HG03354 (cell line): ENCODE results near the gene ST6GALNAC5.

Experiments used
- ATAC-seq: cut with Tn5 transposase; IDR thresholded peaks from one replicate; pipeline ENCODE4 v1.9.1; 2021; ENCODE audit warnings: mild to moderate bottlenecking; ENCODE audit not compliant: unreplicated experiment, poor library complexity, severe bottlenecking

The ST6GALNAC5 gene

DNA sequence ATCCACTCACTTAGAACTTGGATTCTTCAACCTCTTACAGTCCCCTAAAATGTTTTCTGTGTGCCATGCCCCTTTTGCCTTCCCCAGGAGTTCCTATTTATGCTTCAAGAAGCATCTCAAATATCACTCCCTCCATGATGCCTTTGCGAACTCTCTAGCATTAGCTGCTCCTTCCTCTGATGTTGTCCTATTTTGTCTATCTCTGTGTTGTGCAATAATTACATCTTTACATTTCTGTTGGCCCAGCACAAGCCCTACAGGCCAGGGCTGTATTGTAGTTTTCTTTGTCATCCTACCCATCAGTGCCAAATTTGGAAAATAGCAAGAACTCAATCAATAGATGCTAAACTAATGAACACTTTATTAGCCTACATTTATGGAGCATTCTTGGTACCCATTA lies 125.8 kb downstream of the ST6GALNAC5 start:
- no peak for ATAC-seq

DNA sequence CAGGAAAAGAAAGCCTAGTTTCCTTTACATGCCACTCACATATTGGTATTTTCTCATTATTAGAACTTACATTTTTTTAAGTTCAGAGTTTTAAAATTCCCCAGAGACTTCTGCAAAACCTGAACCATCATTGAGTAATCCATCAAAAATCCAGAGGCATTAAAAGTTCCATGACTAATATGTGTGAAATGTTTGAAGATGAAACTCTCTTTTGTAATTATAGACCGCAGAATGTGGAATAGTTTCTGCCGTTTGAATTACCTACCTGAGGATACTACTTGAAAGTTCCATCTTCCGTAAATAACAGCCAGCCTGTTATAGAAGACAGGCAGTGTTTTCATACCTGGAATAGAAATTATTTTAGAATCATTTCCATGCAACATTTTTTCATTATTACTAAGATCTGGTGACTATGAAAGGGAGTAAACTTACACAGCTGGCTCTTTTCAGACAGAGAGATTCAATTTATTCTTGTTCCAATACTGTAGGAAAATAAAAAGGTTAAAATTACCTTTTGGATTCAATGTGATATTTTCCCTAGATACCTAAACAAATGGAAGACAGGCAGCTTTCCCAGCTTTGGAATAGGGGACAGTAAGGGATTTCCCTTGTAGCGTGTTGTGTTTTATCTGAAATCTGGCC lies 131.4 kb downstream of the ST6GALNAC5 start:
- ATAC-seq: no peak

DNA sequence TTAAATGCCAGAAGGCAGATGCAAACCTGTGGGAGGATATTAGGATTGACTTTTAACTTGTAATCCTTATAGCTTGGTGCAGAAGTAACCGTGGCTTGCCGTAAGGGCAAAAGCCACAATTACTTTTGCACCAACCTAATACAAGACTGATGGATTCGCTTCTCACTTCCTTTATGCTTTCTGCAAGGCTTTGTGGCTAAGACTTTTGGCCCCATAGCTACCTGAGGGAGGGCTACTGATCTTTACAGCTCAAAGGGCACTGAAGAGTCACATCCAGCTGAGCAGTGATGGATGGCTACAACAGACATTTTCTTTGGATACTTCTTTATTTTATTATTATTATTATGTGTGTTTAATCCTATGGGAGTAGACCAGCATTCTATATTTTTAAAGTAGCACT lies 140.4 kb downstream of the ST6GALNAC5 start:
- no peak for ATAC-seq

DNA sequence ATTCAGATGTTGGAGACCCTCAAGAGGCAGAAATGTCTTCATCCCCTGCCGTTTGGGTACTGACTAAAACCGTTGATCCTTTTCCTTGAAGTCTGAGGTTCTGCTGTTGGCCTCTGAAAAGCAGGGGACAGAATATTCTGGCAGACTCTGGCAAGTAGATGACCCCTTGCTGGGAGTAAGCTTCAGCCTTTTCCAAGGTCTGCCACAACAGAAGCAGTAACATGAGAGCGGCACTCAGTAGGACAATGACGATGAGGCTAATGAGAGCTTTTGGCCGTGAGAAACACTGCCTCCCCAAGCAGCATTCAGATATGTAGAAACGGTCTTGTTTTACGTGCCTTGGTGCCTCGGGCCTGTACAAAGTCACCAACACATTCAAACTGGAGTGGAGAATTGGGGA lies 143.7 kb downstream of the ST6GALNAC5 start:
- ATAC-seq: no peak

DNA sequence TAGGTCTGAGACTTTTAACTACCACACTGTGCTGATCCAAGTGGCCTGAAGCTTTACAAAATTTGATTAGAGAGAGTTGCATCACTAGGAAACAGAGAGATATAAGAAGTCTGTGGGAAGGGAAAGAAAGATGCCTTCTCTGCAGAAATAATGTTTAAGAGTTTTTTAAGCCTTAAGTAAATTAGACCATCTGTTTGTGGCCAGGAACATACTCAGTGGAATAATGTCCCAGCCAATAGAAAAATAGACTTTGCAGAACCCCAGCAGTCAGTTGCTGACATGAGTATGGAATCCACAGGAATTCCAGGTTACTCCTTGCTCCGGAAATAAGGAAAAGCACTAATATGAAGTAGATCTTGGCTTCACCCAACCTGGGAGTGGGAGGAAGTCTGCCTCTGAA lies 144.8 kb downstream of the ST6GALNAC5 start:
- ATAC-seq: no peak

- ATAC-seq: no peak
Measured at GRCh38 chr1:77014073-77014788, 147.0 kb downstream of the ST6GALNAC5 start.

- no peak for ATAC-seq
Measured at GRCh38 chr1:77015748-77016341, 148.6 kb downstream of the ST6GALNAC5 start.

DNA sequence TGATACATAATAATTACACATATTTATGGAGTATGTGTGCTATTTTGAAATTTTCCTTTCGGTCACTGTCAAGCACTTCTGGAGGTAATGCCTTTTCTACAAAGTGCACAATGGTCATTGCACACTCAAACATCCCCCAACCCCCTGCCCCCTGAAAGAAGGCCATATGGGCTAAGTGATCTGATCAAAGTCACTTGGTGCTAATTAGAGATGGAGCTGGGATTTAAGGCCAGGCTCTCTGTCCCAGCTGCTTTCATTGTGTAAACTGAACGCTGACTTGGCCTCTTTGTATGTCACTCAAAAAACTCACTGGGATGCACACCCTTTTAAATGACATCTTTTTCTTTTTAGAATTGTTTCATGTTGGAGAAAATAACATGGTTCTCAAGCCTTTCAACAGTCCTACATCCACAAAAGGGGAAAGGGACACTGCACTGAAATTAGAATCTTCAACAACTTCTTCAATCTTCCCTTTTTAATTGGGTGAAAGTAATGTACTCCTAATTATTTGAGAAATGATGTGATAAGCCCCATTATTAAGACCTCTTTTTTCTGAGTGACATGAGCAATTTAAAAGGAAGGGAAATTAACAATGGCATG lies 149.2 kb downstream of the ST6GALNAC5 start:
- no peak for ATAC-seq

DNA sequence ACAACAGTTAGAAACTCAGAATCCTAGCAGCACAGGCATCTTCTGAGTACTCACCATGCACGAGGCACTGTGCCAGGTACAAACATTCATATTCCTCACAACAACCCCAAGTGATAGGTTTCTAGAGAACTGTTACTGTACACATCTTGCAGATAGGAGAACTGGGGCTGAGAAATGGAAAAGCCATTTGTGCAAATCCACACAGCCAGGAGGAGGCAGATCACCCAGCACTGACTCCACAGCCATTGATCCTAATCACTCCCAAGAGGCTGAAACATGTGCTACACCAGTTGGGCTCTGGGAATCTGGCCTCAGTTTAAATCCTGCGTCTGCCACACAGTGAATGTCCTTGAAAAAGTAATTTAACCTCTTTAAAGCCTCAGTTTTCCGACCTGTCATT lies 151.0 kb downstream of the ST6GALNAC5 start:
- ATAC-seq: no peak

- no peak for ATAC-seq
Measured at GRCh38 chr1:77018761-77019160, 151.5 kb downstream of the ST6GALNAC5 start.

DNA sequence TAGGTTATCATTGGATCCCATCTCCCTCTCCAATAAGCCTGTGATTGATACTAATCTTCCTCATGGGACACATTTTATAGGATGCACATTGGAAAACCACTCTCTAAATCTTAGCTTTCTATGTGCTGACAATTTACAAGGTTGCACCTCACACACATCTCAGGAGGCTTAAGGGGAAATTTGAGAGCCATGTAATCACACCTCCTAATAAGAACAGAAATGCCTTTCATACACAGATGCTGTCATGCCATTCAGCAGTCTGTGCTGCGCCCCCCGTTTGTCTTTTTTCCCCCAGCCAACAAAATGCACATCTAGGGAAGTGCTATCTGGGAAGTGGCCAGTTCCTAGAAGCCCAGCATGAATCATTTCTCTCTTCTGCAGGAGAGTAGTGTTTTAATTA lies 154.5 kb downstream of the ST6GALNAC5 start:
- ATAC-seq: no peak

GRCh38 chr1:77024500-77024899 lies 157.2 kb downstream of the ST6GALNAC5 start:
- no peak for ATAC-seq

- no peak for ATAC-seq
Measured at GRCh38 chr1:77025599-77025998, 158.3 kb downstream of the ST6GALNAC5 start.

GRCh38 chr1:77026135-77026534 lies 158.9 kb downstream of the ST6GALNAC5 start:
- ATAC-seq: no peak

- ATAC-seq: no peak
Measured at GRCh38 chr1:77026640-77027039, 159.4 kb downstream of the ST6GALNAC5 start.

GRCh38 chr1:77027847-77028246 lies 160.6 kb downstream of the ST6GALNAC5 start:
- no peak for ATAC-seq

- no peak for ATAC-seq
Measured at GRCh38 chr1:77030401-77031105, 163.3 kb downstream of the ST6GALNAC5 start.

DNA sequence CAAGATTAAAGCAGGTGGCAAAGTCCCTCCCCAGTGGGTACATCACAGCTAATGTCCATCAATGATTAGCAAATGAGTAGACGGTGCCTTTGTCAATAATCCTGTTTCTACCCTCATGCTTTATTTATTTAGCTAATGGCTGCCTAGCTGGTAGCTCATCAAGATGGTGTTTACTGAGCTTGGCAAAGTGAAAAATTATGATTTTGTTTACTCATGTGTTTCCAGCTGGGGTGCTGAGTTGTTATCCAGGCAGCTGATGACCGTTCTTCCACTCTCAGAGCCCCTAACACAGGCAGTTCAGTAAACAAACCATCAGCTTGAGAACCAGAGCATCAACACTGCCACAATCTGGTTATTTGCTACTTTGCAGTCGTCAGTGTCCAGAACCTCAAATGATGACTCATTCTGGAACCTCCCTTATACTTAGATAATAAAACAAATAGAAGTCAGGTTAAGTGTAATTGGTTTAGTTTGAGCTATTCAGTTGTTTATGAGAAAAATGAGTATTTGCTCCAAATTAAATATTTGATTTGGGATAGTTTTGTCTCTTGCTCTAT lies 163.9 kb downstream of the ST6GALNAC5 start:
- no peak for ATAC-seq

GRCh38 chr1:77036560-77036959 lies 169.3 kb downstream of the ST6GALNAC5 start:
- ATAC-seq: no peak

GRCh38 chr1:77037038-77037437 lies 169.8 kb downstream of the ST6GALNAC5 start:
- ATAC-seq: no peak
